ENCODE data around the gene RNF114. TPM values are rescaled to one million over a fixed set of nuclear protein-coding genes. Genes with fewer than 3 reads are reported as not detected.
"Not testable (repeated sequence)": the region's sequence is repeated elsewhere in the genome, so short reads cannot be mapped to it uniquely, and the experiment has no call there.

RNF114 gene
- total and polyA plus RNA-seq, 2 experiments from 2014 or later = 53.0 to 158 TPM

DNA sequence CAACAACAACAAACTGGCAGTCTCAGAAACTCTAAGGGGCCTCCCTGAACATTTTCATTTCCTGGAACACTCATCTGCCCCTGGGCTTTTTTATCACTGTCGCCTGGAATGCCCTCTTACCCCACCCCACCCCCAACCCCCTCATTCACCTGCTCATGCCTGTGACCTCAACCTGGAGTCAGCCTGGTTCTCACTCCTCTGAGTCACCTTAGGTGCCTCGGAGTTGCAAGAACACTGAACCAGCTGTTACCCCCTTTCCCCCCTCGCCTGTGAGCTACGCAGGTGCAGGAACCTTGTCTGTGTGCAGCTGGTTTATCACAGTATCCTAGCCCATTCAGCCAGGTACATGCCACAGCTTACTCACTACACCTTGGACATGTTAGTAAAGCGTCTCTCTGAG is 33.7 kb downstream of the RNF114 start:
- TF ChIP-seq, protein P1, sequence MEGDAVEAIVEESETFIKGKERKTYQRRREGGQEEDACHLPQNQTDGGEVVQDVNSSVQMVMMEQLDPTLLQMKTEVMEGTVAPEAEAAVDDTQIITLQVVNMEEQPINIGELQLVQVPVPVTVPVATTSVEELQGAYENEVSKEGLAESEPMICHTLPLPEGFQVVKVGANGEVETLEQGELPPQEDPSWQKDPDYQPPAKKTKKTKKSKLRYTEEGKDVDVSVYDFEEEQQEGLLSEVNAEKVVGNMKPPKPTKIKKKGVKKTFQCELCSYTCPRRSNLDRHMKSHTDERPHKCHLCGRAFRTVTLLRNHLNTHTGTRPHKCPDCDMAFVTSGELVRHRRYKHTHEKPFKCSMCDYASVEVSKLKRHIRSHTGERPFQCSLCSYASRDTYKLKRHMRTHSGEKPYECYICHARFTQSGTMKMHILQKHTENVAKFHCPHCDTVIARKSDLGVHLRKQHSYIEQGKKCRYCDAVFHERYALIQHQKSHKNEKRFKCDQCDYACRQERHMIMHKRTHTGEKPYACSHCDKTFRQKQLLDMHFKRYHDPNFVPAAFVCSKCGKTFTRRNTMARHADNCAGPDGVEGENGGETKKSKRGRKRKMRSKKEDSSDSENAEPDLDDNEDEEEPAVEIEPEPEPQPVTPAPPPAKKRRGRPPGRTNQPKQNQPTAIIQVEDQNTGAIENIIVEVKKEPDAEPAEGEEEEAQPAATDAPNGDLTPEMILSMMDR (IDR thresholded peaks at IDR 0.05; ENCODE audit: low read depth, low read length) = no peak
- Histone ChIP-seq H3K27me3 (no peaks in the 10 kb centered on the region), H3K4me3 (no peak overlapping the region), H3K36me3 (no peaks in the 10 kb centered on the region), H3K9me3 (ENCODE audit: low read depth) (no peaks in the 10 kb centered on the region), H3K4me1 (ENCODE audit: low read depth) (no peaks in the 10 kb centered on the region), H3K27ac (no peak overlapping the region)
- DNase-seq (ENCODE audit: low read depth in 1 of 2, low spot score in 1 of 2) = no peak

DNA sequence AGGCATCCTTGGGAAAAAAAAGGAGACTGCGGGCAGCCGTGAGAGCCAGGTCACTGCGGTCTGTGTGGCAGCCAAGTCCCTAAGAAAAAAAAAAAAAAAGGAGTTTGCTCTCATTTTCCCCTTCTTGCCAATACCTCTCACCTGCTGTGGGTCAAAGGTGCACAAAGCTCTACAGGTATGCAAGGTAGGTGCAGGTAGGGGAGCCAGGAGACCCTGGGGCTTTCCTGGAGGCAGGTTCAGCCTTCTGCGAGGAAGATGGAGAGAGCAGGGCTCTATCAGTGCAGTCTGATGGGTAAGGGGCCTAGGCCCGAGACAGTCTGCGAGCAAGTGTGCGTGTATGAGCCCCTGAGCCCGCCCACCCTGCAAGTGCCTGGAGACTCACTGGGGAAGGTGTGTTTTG is 34.3 kb downstream of the RNF114 start:
- TF ChIP-seq, protein P1 (IDR thresholded peaks at IDR 0.05; ENCODE audit: low read depth, low read length) = no peak
- Histone ChIP-seq H3K36me3 (no peaks in the 10 kb centered on the region), H3K27me3 (no peaks in the 10 kb centered on the region), H3K4me1 (ENCODE audit: low read depth) (no peaks in the 10 kb centered on the region), H3K27ac (no peak overlapping the region), H3K9me3 (ENCODE audit: low read depth) (no peaks in the 10 kb centered on the region), H3K4me3 (no peak overlapping the region)
- no peak for DNase-seq (ENCODE audit: low read depth in 1 of 2, low spot score in 1 of 2)

DNA sequence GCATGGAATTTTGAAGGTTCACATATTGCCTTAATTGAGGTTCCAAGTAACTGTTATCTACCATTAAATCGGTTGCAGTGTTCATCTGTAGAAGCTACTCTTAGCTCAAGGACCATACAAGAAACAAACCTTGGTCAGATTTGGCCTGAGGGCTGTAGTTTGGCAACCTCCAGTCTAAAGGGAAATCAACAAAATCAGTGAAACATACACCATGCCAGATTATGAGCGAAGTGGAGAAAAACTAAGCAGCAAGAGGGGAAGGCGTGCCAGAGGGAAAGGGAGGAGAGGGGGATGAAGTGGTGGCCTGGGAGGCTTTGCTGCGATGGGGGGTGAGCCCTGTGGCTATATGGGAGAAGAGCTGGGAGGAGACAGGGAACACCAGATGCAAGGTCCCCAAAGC is 37.8 kb downstream of the RNF114 start:
- Histone ChIP-seq H3K4me3 (no peak overlapping the region), H3K36me3 (no peaks in the 10 kb centered on the region), H3K9me3 (ENCODE audit: low read depth) (no peaks in the 10 kb centered on the region), H3K27ac (no peak overlapping the region), H3K27me3 (no peaks in the 10 kb centered on the region), H3K4me1 (ENCODE audit: low read depth) (no peaks in the 10 kb centered on the region)
- TF ChIP-seq, protein P1 (IDR thresholded peaks at IDR 0.05; ENCODE audit: low read depth, low read length) = no peak
- no peak for DNase-seq (ENCODE audit: low read depth in 1 of 2, low spot score in 1 of 2)

DNA sequence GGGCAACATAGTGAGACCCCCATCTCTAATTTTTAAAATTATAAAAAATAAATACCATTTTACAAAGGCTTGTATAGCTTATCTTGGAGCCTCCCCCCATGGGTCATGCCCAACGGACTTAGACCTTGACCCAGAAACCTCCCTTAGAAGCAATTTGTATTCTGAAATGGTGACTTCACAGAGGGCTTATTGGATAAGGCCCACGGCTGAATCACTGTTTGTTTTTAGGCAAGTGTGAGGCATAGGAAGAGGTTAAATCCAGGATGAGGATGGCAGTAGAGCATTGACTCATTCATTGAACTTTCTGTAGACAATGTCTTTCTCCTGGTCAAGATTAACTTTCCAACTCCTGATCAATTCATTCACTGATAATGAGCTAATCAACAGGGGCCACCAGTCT is 40.3 kb downstream of the RNF114 start:
- H3K27me3 ChIP-seq = no peaks in the 10 kb centered on the region
- no peak overlapping the region for H3K4me3 ChIP-seq
- no peak for DNase-seq (ENCODE audit: low read depth in 1 of 2, low spot score in 1 of 2)
- H3K9me3 ChIP-seq (ENCODE audit: low read depth) = no peaks in the 10 kb centered on the region
- no peaks in the 10 kb centered on the region for H3K36me3 ChIP-seq
- no peaks in the 10 kb centered on the region for H3K4me1 ChIP-seq (ENCODE audit: low read depth)
- TF ChIP-seq, protein P1 (IDR thresholded peaks at IDR 0.05; ENCODE audit: low read depth, low read length) = no peak
- no peak overlapping the region for H3K27ac ChIP-seq

DNA sequence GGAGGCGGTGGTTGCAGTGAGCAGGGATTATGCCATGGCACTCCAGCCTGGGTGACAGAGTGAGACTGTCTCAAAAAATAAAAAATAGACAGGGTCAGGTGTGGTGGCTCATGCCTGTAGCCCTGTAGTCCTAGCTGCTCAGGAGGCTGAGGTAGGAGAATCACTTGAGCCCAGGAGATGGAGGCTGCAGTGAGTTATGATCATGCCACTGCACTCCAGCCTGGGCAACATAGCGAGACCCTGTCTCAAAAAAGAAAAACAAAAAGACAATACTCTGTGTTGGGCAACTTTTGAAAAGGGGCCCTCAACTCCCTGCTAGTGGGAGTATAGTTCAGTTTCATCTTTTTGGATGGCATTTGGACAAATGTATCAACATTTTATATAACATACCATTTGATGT is 41.5 kb downstream of the RNF114 start:
- H3K27me3 ChIP-seq; DNase-seq (ENCODE audit: low read depth in 1 of 2, low spot score in 1 of 2); H3K27ac ChIP-seq; H3K9me3 ChIP-seq (ENCODE audit: low read depth); H3K4me1 ChIP-seq (ENCODE audit: low read depth); H3K4me3 ChIP-seq; H3K36me3 ChIP-seq: not testable (repeated sequence)

DNA sequence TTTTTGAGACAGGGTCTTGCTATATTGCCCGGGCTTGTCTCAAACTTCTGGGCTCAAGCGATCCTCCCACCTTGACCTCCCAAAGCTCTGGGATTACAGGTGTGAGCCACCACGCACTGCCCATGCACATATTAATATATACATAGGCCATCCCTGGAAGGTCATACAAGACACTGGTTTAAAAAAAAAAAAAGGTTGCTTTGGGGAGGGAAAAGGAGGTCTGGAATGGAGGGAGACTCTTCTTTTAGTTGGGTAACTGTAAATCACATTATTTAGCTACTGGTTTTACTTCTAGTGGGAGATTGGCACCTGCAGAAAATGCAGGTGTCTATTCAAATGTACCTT is 42.5 kb downstream of the RNF114 start:
- DNase-seq (ENCODE audit: low read depth in 1 of 2, low spot score in 1 of 2) = no peak
- Histone ChIP-seq H3K27ac (no peak overlapping the region), H3K4me3 (no peak overlapping the region), H3K9me3 (ENCODE audit: low read depth) (no peaks in the 10 kb centered on the region), H3K27me3 (no peaks in the 10 kb centered on the region), H3K36me3 (no peaks in the 10 kb centered on the region), H3K4me1 (ENCODE audit: low read depth) (no peaks in the 10 kb centered on the region)
- TF ChIP-seq, protein P1 (IDR thresholded peaks at IDR 0.05; ENCODE audit: low read depth, low read length) = no peak
